GM18870 (cell line): Measurements from ENCODE around the gene DNAAF1.
"Not testable (repeated sequence)": the region's sequence is repeated elsewhere in the genome, so short reads cannot be mapped to it uniquely, and the experiment has no call there.

Source experiments
- ATAC-seq: cut with Tn5 transposase; IDR thresholded peaks from one replicate; pipeline ENCODE4 v1.9.1; 2021; ENCODE audit warnings: moderate library complexity; ENCODE audit not compliant: unreplicated experiment

Gene DNAAF1

GRCh38 chr16:84144859-84145639 lies at the start of gene DNAAF1, which contains the start of gene HSDL1:
DNAAF1 (plus strand) TSS chr16:84145308; CDS start chr16:84145441, 133 bp downstream.
HSDL1 (minus strand) TSS chr16:84145177; CDS start chr16:84131321, 13,856 bp downstream.
- ATAC-seq = peak; percentile 48

GRCh38 chr16:84095466-84095865 lies 49.6 kb upstream of the DNAAF1 start:
- no peak for ATAC-seq

GRCh38 chr16:84096447-84097005 lies 48.6 kb upstream of the DNAAF1 start:
- no peak for ATAC-seq

GRCh38 chr16:84098939-84099338 lies 46.2 kb upstream of the DNAAF1 start:
- ATAC-seq = no peak

GRCh38 chr16:84103678-84104077 lies 41.4 kb upstream of the DNAAF1 start:
- no peak for ATAC-seq

- no peak for ATAC-seq
Measured at GRCh38 chr16:84104231-84104630, 40.9 kb upstream of the DNAAF1 start.

- no peak for ATAC-seq
Measured at GRCh38 chr16:84105301-84105815, 39.8 kb upstream of the DNAAF1 start.

GRCh38 chr16:84105948-84106740 lies 39.0 kb upstream of the DNAAF1 start:
- no peak for ATAC-seq

GRCh38 chr16:84107921-84108320 lies 37.2 kb upstream of the DNAAF1 start:
- no peak for ATAC-seq

- no peak for ATAC-seq
Measured at GRCh38 chr16:84109598-84110335, 35.3 kb upstream of the DNAAF1 start.

GRCh38 chr16:84110527-84110926 lies 34.6 kb upstream of the DNAAF1 start:
- ATAC-seq = no peak

- ATAC-seq = no peak
Measured at GRCh38 chr16:84111525-84111924, 33.6 kb upstream of the DNAAF1 start.

- ATAC-seq = not testable (repeated sequence)
Measured at GRCh38 chr16:84111949-84112348, 33.2 kb upstream of the DNAAF1 start.

GRCh38 chr16:84115919-84116719 lies 29.0 kb upstream of the DNAAF1 start:
- ATAC-seq = peak; percentile 19

- ATAC-seq = peak; percentile 81
Measured at GRCh38 chr16:84116720-84117493, 28.2 kb upstream of the DNAAF1 start, which contains the start of gene MBTPS1. MBTPS1 (minus strand) TSS chr16:84116942; CDS start chr16:84101783, 15,159 bp downstream.

GRCh38 chr16:84117494-84117843 lies 27.6 kb upstream of the DNAAF1 start:
- no peak for ATAC-seq

- not testable (repeated sequence) for ATAC-seq
Measured at GRCh38 chr16:84118315-84118714, 26.8 kb upstream of the DNAAF1 start.

- ATAC-seq = no peak
Measured at GRCh38 chr16:84119368-84119767, 25.7 kb upstream of the DNAAF1 start.

- no peak for ATAC-seq
Measured at GRCh38 chr16:84120023-84120422, 25.1 kb upstream of the DNAAF1 start.
